IPS-NIHi11 (cell line): ENCODE results near the gene TCF3.
"Not testable (repeated sequence)": the region's sequence is repeated elsewhere in the genome, so short reads cannot be mapped to it uniquely, and the experiment has no call there.

Source experiments
- DNase-seq: peaks from one replicate; pipeline ENCODE4 v3.0.0; 2012; ENCODE audit warnings: mixed read lengths, low spot score

The TCF3 gene

DNA sequence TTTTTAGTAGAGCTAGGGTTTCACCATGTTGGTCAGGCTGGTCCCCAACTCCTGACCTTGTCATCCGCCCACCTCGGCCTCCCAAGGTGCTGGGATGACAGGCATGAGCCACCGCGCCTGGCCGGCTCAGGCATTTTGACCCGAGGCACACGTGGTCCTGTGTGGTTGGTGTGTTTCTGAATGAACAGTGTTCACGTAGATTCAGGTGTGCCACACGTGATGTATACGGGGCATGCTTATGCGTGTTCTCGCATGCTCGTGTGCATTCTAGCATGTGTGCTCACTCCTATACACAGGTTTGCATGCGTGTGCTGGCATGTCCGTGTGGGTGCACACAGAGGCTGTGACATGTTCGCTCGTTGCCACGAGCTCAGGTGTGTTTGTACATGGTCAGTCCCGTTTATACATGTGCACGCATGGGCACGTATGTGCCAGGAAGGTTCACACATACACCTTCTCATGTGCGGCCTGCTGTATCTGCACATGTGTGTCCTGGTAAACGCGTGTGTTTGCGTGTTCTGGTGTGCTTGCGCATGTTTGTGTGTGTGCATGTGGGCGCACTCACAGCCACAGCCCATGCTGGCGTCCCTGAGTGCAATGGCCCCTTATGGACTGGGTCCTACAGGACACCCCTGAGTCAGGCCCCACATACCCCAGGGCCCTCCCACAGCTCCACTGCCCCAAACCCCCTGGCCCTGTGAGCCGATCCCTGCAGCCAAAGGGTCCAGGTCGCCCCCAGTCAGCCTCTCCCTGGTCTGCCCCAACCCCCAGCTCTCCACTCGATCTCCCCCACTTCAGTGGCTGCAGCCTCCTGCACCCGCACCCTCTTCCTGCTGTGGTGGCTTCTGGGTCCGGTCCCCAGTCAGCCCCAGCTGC is 20.6 kb upstream of the TCF3 start:
- no peak for DNase-seq

DNA sequence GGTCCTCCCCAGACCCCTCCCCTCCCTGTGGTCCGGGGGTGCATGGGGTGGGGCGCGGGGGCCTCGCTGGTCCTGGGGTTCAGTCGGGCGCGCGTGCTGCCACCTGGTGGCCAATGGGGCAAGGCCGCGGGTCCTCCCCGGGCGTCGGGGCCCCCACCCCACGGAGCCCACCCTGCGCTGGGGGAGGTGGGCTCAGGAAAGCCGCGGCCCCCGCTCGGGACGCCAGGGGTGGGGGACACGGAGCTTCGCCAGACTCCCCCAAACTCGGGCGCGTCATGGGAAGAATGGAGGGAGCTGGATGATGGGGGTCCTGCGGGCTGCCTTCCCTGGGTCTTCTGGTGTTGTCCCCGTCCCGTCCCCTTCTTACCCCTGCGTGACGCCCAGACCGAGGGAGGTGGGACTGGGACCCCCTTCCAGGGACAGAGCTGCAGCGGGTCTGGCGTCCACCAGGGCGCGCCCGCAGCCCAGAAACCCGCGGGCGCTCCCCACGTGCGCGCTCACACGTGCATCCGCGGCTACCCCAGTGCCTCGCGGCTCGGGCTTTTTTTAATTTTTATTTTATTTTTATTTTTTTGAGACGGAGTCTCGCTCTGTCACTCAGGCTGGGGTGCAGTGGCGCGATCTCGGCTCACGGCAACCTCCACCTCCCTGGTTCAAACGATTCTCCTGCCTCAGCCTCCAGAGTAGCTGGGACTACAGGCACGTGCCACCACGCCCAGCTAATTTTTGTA is 19.8 kb upstream of the TCF3 start:
- peak; percentile 76 for DNase-seq

DNA sequence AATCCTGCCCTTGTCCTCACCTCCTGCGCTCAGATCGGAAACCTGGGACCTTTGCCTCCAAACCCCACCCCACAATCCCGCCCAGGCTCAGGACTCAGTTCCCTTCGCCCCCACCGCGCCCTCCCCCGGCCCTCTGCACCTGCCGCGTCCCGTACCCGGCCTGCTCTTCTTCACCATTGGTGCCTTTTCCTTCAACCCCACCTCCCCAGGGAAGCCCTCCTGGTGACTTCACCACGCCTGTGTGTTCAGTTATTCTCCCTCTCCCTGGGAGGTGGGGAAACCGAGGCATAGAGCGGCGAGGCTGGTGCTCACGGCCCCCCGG is 19.3 kb upstream of the TCF3 start:
- DNase-seq: no peak

DNA sequence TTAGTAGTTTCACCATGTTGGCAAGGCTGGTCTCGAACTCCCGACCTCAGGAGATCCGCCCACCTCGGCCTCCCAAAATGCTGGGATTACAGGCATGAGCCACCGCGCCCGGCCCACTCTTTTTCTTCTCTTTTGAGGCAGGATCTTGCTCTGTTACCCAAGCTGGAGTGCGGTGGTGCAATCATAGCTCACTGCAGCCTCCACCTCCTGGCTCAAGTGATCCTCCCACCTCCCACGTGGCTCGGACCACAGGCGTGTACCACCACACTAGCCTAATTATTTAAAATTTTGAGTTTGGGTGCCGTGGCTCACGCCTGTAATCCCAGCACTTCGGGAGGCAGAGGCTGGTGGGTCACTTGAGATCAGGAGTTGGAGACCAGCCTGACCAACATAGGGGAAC is 18.3 kb upstream of the TCF3 start:
- DNase-seq: not testable (repeated sequence)

DNA sequence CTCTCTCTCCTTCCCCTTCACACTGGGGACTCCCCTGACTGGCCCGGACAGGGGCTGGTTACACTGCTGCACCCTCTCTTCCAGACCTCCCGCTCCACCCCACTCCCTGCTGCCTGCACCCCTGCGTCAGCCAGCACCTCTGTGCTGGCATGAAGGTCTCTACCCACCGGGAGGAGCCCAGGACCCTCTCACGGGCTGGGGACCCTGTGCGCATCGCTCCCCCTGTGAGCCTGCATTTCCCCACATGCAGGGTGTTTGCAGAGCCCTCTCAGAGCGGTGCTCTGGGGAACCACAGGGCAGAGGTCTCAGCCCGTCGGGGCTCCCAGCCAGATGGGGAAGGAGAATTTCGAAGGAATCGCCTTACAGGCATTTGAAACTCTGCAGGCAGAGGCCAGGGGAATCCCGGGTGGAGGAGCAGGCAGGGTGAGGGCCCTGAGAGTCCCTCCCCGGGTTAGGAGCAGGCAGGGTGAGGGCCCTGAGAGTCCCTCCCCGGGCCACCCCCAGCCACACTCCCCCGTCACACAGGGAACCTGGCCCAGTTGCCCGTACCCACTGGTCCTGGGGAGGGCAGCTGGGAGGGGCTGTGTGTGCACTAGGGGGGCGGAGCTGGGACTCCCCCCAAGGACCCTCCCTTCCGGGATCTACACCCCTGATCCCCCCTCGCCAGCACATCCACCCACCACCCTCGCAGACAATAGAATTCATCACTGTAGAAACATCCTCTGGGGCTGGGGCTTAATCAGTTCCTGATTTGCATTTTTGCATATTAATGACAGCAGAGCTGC is 16.3 kb upstream of the TCF3 start:
- no peak for DNase-seq

DNA sequence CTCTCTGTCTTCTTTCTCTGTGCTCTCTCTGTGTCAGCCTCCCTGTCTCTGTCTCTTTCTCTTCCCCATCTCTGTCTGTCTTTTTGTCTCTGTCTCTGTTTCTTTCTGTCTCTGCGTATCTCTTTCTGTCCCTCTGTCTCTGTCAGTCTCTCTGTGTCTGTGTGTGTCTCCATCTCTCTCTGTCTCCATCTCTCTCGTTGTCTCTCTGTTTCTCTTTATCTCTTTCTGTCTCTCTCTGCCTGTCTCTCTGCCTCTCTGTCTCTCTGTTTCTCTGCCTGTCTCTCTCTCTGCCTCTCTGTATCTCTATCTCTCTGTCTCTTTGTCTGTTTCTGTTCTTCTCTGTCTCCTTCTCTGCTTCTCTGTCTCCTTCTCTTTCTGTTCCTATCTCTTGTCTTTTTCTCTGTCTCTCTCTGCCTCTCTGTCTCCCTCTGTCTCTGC is 15.7 kb upstream of the TCF3 start:
- no peak for DNase-seq

DNA sequence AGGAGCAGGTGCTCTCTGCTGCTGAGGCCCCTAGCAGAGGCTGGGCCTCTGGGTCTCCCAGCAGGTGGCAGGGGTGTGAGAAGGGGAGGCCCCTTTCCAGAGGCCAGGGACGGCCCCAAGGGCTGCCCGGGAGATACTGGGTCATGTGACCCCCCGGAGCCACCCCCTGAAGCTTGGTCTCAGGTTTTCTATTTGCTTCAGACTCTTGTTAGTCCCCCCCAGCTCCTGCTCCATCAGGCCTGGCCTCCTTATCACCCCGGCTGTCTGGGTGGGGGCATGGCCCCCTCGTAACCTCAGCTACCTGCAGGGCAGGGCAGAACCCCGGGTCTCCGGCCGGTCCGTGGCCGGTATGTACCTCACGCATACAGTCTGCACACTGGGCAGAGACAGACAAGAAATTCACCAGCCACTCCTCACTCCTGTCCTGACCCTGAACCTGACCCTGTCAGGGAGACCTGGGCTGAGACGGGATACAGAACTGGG is 13.2 kb upstream of the TCF3 start:
- DNase-seq: no peak

DNA sequence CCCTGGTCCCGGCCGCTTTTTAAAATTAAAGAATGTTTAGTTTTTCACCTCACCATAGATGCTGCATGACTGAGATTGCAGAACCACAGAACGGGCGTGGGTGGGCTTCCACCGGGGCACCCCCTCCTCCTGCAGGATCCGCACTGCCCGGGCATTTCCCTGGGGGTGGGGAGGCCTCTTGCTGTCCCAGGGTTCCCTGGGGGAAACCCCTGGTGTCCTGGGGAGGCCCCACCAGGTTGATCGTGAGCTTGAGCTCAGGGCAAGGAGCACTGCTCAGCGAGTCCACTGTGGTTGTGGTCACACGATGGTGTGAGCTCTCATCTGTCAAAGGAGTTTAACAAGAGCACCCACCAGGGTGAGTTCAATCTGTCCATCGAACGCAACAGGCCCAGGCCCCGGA is 11.4 kb upstream of the TCF3 start:
- DNase-seq: no peak

DNA sequence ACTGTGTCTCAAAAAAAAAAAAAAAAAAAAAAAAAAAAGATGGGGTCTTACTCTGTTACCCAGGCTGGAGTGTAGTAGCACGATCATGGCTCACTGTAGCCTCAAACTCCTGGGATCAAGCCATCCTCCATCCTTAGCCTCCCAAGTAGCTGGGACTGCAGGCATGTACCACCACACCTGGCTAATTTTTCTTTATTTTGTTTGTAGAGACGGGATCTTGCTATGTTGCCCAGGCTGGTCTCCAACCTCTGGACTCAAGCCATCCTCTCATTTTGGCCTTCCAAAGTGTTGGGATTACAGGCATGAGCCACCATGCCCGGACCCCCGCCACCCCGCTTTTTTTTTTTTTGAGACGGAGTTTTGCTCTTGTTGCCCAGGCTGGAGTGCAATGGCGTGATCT is 10.8 kb upstream of the TCF3 start:
- not testable (repeated sequence) for DNase-seq

DNA sequence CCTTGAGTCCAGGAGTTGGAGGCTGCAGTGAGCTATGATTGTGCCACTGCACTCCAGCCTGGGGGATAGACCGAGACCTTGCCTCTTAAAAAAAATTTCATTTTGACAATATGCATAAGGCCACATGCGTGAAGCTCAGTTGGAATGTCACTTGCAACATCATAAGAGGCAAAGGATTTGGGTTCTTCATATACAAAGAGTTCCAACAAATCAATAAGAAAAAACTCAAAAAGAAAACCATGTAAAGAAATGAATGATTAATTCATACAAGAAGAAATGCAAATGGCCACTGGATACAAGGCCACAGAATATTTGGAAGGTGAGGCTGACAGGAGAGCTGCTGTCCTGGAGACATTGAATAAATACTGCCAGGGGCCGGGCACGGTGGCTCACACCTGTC is 9.6 kb upstream of the TCF3 start:
- DNase-seq: no peak

DNA sequence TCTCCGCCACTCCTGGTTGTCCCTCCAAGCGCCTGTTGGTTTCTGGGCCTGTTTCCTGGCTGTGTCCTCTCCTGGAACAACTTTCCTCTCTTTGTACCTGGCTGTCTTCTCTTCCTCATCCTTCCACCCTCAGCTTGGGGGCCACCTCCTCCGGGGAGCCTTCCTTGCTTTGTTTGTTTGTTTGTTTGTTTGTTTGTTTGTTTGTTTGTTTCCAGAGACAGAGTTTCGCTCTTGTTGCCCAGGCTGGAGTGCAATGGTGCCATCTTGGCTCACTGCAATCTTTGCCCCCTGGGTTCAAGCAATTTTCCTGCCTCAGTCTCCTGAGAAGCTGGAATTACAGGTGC is 6.6 kb upstream of the TCF3 start:
- DNase-seq: no peak

DNA sequence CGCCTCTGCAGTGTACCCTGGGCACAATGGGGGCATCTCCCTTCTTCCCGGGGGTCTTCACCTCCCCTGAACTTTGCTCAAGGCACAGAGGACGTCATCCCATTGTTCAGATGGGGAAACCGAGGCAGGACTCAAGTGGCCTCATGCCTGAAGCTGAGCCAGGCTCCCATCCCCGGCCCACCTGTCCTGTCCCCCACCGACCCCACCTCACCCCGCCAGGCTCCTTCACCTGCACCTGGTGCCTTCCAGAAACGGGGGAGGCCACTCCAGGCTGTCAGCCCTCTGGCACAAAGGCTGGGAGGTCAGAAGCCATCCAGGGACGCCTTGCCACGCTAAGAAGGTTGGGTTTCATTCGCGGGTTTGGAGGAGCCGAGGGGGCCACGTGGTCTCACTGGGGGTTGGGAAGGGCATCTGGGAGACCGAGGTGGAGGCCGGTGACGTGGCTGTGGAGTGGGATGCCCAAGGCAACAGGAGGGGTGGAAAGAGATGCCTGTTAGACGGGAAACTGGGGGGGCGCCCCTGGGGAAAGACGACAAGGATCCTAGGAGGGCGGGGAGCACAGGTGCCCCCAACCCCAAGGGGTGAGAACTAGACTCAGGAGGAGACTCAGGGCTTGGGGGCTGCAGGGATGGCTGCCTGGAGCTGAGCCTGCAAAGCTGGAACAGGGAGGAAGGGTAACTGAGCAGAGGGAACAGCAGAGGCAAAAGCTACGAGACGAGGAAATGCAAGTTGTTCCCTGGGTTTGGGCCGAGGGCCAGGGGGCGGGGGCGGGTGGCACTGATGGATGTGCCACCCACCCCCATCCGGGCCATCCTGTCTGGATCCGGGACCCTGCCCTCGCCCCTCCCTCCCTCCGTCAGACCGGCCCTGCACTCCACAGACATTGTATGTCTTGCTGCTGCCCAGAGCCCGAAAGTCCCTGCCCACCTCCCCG is 6.0 kb upstream of the TCF3 start:
- DNase-seq: peak; percentile 24

DNA sequence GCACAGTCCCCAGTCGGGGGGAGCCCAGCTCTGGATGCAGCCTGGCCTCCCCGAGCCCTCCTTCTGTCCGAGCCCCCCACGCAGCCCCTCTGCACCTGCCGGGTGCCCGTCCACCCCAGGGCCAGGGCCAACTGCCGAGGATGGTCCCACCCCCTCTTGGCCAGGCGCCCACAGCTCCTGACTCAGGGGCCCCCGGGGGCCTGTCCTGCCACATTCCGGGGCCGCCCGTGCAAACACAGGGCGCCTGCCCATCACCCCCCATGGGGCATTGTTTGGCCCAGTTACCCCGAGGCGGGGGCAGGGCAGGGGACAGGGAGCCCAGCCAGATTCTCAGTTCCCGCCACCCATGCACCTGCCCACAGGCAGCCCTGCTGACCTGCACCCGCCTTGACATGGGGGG is 5.3 kb upstream of the TCF3 start:
- DNase-seq: no peak

DNA sequence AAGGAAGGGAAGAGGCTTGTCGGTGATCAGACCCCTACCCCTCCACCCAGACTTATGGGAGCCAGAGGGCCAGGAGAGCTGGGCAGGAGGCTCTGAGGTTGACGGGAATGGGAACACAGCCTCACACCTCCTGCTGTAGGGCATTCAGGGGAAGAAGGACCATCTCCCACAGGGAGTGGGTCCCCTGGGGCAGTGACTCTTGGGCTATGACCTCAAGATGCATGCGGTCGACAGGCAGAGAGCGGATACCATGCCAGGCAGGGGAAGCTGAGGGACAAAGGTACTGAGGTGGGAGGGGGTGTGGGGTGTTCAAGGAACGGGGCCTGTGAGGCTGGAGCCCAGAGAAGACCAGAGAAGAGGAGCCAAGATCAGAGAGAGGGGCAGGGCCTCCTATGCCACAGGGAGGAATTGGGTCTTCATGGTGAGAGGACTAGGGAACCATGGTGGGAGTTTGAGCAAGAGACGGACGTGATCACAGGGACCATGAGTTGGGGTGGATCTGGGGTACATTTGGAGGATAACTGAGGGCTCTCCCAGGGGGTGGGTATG is 4.6 kb upstream of the TCF3 start:
- DNase-seq: no peak

DNA sequence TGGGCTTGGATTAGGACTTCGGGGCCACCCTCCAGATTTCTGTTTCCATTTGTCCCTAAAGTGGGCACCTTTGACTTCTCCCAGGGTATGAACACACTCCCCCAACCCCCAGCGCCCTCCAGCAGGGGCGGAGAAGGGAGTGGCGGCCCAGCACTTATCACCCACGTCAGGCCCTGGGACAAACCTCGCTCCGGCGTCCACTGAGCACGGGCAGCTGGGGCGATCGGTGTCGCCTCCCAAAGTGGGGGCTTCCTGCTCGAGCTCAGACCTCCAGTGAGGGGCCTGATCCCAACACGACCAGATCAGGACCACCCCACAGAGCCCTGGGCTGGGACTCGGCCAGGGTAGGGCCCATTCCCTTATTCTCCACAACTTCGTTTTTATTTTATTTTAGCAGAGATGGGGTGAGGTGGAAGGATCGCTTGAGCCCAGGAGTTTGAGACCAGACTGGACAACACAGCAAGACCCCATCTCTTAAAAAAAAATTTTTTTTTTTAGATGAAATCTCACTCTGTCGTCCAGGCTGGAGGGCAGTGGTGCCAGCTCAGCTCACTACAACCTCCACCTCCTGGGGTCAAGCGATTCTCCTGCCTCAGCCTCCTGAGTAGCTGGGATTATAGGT is 3.7 kb upstream of the TCF3 start:
- DNase-seq: no peak

DNA sequence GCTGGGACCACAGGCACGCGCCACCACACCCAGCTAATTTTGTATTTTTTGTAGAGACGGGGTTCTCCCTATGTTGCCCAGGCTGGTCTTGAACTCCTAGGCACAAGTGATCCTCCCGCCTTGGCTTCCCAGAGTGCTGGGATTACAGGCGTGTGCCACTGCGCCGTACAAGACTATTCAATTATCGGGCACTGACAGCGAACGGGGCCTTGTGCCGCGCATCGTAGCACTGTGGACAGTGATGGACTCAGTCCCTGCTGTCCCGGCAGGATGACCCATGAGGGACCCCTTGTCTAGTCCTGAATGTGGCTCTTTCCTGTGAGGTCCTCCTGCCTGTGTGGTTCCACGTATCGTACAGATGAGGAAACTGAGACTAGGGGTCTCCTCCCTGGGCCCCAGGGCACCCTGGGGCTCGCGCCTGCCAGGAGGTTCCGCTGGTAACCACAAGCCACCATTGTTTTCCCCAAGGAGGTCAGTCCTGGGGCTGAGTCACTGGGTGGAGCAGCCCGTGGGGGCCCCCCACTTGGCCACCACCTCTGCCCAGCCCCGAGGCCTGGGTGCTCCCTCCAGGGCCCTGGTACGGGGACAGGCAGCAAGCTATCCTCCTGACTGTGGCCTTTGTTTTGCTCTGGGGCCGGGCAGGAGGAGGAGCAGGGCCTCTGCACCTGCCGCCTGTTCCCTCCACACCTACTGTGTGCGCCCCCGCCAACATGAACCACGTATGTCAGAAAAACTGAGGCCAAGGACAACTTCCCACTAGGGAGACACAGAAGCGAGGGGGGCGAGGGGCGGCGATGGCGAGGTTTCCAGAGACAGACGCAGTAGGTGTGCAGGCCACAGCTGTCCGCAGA is 2.9 kb upstream of the TCF3 start:
- no peak for DNase-seq

DNA sequence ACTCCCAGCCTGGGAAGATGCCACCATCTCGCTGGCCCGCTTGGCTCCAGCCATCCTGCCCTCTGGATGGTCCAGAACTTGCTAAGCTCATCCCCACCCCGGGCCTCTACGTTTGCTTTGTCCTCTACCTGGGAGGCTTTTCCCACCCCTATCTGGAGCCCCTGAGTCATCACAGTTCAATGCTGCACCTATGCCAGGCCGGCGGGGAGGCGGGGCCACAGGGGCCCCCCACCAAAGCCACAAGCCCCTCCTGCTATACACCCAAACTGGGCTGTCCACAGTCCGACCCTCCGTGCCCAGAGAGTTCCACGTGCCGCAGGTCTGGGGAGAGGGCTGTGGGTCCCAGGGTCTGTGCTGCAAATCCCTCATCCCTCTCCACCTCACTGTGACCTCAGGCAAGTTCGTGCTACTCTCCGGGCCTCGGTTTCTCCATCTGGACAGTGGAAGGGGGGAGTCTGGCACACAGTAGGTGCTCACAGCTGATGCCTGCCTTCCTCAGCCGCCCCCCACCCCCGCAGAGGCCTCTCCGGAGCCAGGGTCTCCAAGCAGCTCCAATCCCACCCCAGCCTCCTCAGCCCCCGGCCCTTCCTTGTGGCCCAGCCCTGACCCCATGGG is 1.9 kb upstream of the TCF3 start:
- DNase-seq: no peak

DNA sequence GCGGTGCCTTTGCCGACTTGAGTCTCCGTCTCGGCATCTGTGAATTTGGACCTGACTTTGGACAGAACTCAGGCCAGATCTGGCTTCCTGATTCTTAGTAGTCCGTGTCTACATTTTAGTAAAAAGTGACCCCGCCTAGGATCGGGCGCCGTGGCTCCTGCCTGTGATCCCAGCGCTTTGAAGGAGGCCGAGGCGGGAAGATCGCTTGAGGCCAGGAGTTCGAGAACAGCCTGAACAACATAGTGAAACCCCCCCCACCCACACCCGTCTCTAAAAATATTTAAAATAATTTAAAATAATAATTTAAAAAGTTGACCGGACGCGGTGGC is 849 bp upstream of the TCF3 start:
- DNase-seq: no peak

DNA sequence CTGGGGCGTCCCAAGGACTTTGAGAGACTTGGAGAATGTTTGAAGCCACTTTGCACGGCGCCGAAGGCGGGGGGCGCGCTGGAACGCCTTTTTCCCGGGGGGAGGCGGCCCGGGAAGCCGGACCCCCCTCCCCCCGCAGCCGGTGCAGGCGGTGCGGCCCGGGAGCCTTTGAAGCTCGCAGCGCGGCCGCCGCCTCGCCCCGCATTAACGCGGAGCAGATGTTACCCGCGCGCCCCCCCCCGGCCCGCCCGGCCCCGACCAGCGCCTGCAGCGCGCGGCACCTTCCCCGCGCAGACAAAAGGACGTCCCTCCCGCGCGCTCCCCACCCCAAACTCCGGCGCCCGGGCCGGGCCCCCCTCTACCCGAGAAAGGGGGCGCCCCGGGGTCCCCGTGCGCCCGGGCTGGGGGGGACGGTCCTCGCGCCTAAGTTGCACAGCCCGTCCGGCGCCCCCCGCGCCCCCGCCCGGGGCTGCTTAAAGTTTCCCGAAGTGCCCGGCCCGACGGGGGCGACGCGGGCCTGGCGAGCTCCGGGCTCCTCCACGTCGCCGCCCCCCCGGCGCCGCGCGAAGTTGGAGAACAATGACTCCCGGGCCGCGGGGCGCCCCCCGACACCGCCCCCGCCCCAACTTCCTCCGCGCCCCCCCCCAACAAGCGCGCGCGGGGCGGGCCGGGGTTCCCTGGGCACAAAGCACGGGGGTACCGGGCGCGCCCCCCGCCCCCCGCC is 685 bp downstream of the TCF3 start:
- DNase-seq: peak; percentile 59
